HEK293T (cell line): ENCODE data around the gene APOL3.

Experiments
- ELF4 ChIP-seq: fragments of 450-650 bp; IDR thresholded peaks from 2 replicates; pipeline ENCODE4 v1.6.1; 2017; ENCODE audit warnings: antibody characterized with exemption
- FOXK2 ChIP-seq: fragments of 450-650 bp; IDR thresholded peaks from 2 replicates; pipeline ENCODE4 v1.6.1; 2016; ENCODE audit warnings: mild to moderate bottlenecking
- SUZ12 ChIP-seq: fragments of 450-650 bp; IDR thresholded peaks from 2 replicates; pipeline ENCODE4 v1.6.1; 2016; ENCODE audit warnings: mild to moderate bottlenecking
- TARDBP ChIP-seq: fragments of 450-650 bp; IDR thresholded peaks from 2 replicates; pipeline ENCODE4 v1.6.1; 2016

DNA sequence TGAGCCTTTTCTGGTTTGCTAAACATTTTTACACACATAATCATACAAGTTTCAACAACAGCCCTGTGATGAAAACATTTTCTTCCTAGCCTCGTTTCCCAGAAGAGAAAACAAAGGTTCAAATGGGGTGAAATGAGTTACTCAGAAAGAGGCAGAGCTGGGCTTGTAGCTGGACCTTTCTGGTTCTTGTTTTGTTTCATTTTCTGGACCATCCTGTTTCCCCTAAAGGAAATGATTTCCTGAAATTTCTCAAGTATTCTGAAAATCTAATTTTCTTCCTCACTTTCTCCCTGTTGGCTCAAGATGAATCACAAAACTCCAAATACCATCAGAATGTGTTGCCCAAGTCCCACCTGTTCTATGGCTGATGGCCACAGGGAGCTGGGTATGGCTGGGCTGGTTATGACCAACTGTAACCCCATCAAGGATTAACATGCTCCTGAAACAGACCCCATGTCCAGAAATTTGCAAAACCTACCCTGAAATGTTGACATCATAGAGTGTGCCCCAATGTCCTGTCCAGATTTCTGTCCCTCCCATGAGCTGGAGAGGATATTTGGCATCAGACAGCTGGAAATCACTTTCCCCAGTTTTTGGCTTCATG lies 47.7 kb upstream of the APOL3 start:
- no peak for TF ChIP-seq FOXK2
- TF ChIP-seq TARDBP: no peak
- no peak for TF ChIP-seq ELF4
- no peak for TF ChIP-seq SUZ12
